SK-N-SH treated with all-trans-retinoic acid at 6 μM for 48 hours (cell line): ENCODE results near the gene SIRT4.

ENCODE experiments used
- PPARA ChIP-seq: fragments of 250-450 bp; sonication (Bioruptor Pico); IDR thresholded peaks from 2 replicates; pipeline ENCODE4 v1.5.0; 2020; ENCODE audit warnings: mild to moderate bottlenecking, borderline replicate concordance
- RARB ChIP-seq: fragments of 250-450 bp; sonication (Bioruptor Pico); IDR thresholded peaks from 2 replicates; pipeline ENCODE4 v1.8.0; 2021; ENCODE audit warnings: mild to moderate bottlenecking, moderate library complexity
- TCF4 ChIP-seq: fragments of 250-450 bp; sonication (Bioruptor Pico); IDR thresholded peaks from 2 replicates; pipeline ENCODE4 v1.8.0; 2021; ENCODE audit warnings: mild to moderate bottlenecking, moderate library complexity, borderline replicate concordance
- ZC3H10 ChIP-seq: fragments of 250-450 bp; sonication (Bioruptor Pico); IDR thresholded peaks from 2 replicates; pipeline ENCODE4 v1.5.1; 2021; ENCODE audit warnings: mild to moderate bottlenecking, moderate library complexity
- ZFP30 ChIP-seq: fragments of 450-650 bp; formaldehyde crosslinking; IDR thresholded peaks from 2 replicates; pipeline ENCODE4 v1.5.0; 2022; ENCODE audit warnings: mild to moderate bottlenecking, moderate library complexity
- ZNF70 ChIP-seq: fragments of 450-650 bp; formaldehyde crosslinking; IDR thresholded peaks from 2 replicates; pipeline ENCODE4 v1.5.0; 2020; ENCODE audit warnings: mild to moderate bottlenecking, moderate library complexity
- ZNF8 ChIP-seq: fragments of 450-650 bp; formaldehyde crosslinking; IDR thresholded peaks from 2 replicates; pipeline ENCODE4 v1.5.0; 2020; ENCODE audit warnings: mild to moderate bottlenecking, moderate library complexity
- TF ChIP-seq, protein P1 (sequence below): fragments of 250-450 bp; sonication (Bioruptor Pico); IDR thresholded peaks from 2 replicates; pipeline ENCODE4 v1.8.0; 2020; ENCODE audit warnings: mild to moderate bottlenecking, moderate library complexity, borderline replicate concordance
- TF ChIP-seq, protein P2 (sequence below): fragments of 250-450 bp; sonication (Bioruptor Pico); IDR thresholded peaks from 2 replicates; pipeline ENCODE4 v1.5.1; 2020; ENCODE audit warnings: low read depth, mild to moderate bottlenecking, moderate library complexity

DNA sequence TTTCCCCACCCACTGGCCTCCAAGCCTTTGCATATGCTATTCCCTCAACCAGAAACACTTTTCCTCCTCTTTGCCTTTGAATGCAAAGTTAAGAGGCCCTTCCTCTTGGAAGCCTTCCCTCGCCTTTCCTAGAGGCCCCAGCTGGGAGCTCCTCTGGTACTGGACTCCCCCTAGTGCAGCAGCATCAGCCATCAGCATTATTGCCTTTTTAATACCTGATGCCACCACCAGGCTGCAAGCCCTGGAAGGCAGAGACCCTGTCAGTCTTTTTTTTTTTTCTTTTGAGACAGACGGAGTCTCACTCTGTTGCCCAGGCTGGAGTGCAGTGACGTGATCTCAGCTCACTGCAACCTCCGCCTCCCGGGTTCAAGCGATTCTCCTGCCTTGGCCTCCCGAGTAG lies 44.6 kb downstream of the SIRT4 start:
- TF ChIP-seq RARB (CRISPR knock-in tag) (no peak), ZFP30 (CRISPR knock-in tag) (no peak), ZNF8 (no peak), ZC3H10 (CRISPR knock-in tag) (no peak), TCF4 (no peak), ZNF70 (CRISPR knock-in tag) (no peak), PPARA (CRISPR knock-in tag) (no peak)
- TF ChIP-seq, protein P1, sequence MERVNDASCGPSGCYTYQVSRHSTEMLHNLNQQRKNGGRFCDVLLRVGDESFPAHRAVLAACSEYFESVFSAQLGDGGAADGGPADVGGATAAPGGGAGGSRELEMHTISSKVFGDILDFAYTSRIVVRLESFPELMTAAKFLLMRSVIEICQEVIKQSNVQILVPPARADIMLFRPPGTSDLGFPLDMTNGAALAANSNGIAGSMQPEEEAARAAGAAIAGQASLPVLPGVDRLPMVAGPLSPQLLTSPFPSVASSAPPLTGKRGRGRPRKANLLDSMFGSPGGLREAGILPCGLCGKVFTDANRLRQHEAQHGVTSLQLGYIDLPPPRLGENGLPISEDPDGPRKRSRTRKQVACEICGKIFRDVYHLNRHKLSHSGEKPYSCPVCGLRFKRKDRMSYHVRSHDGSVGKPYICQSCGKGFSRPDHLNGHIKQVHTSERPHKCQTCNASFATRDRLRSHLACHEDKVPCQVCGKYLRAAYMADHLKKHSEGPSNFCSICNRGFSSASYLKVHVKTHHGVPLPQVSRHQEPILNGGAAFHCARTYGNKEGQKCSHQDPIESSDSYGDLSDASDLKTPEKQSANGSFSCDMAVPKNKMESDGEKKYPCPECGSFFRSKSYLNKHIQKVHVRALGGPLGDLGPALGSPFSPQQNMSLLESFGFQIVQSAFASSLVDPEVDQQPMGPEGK, result no peak
- TF ChIP-seq, protein P2, sequence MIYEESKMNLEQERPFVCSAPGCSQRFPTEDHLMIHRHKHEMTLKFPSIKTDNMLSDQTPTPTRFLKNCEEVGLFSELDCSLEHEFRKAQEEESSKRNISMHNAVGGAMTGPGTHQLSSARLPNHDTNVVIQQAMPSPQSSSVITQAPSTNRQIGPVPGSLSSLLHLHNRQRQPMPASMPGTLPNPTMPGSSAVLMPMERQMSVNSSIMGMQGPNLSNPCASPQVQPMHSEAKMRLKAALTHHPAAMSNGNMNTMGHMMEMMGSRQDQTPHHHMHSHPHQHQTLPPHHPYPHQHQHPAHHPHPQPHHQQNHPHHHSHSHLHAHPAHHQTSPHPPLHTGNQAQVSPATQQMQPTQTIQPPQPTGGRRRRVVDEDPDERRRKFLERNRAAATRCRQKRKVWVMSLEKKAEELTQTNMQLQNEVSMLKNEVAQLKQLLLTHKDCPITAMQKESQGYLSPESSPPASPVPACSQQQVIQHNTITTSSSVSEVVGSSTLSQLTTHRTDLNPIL (CRISPR knock-in tag), result no peak
